ENCODE measurements around the gene PSMA1. TPM values are rescaled to one million over a fixed set of nuclear protein-coding genes. Genes with fewer than 3 reads are reported as not detected.
"Not testable (repeated sequence)": the region's sequence is repeated elsewhere in the genome, so short reads cannot be mapped to it uniquely, and the experiment has no call there.

The PSMA1 gene
- total RNA-seq, 4 donors from 2014 or later: 12.1 to 112 (median 70.4) TPM

GRCh38 chr11:14539982-14540421 lies 19.8 kb upstream of the PSMA1 start:
- H3K4me1 ChIP-seq: peaks cover 0 to 72% (median 28%) of the 10 kb centered on the region in 4 donors
- 66 to 86% methylated on average over 3 to 4 of the region's 4 CpGs for WGBS, 2 donors (ENCODE audit: low coverage in 1 of 2)
- intact Hi-C loops (cut with DNase I; ENCODE audit: low total_unique reads) (loop anchor here (10.0 kb wide), 1 partner anchor 235 kb away; no protein-coding TSS in a partner anchor), in situ Hi-C loops (cut with MboI; ENCODE audit: low pct_ligation_motif_present in 1 of 4, low pct_unique_long_range_greater_than_20kb in 1 of 4, low sequenced_read_pairs in 3 of 4) (loop anchor here in 2 of 4 donors (10.0 to 25.0 kb wide), 3 partner anchors 97 to 355 kb away; partner anchors contain the start of genes PDE3B (in 2 of the 2) and CYP2R1 (in 1 of the 2))
- no peaks in the 10 kb centered on the region for H3K27me3 ChIP-seq
- no peak for DNase-seq
- H3K4me3 ChIP-seq: no peak overlapping the region
- peak overlapping the region; percentile 44 to 70 (median 63) for H3K27ac ChIP-seq
- H3K36me3 ChIP-seq: no peaks in the 10 kb centered on the region
- H3K9me3 ChIP-seq: no peaks in the 10 kb centered on the region
- TF ChIP-seq POLR2A (IDR thresholded peaks at IDR 0.05) (no peak), POLR2AphosphoS5 (IDR thresholded peaks at IDR 0.05) (no peak), CTCF (IDR thresholded peaks at IDR 0.05) (no peak), EP300 (IDR thresholded peaks at IDR 0.05; ENCODE audit: low read depth) (no peak)

- TF ChIP-seq EP300 (IDR thresholded peaks at IDR 0.05; ENCODE audit: low read depth) (no peak), CTCF (IDR thresholded peaks at IDR 0.05) (no peak), POLR2AphosphoS5 (IDR thresholded peaks at IDR 0.05) (no peak), POLR2A (IDR thresholded peaks at IDR 0.05) (no peak)
- no peaks in the 10 kb centered on the region for H3K36me3 ChIP-seq
- H3K4me3 ChIP-seq: no peak overlapping the region
- in situ Hi-C loops (cut with MboI; ENCODE audit: low pct_ligation_motif_present in 1 of 4, low pct_unique_long_range_greater_than_20kb in 1 of 4, low sequenced_read_pairs in 3 of 4): loop anchor here in 2 of 4 donors (10.0 to 25.0 kb wide), 3 partner anchors 98 to 356 kb away; partner anchors contain the start of genes PDE3B (in 2 of the 2) and CYP2R1 (in 1 of the 2)
- DNase-seq: no peak
- WGBS, 2 donors (ENCODE audit: low coverage in 1 of 2): 76 to 82% methylated on average over 3 of the region's 3 CpGs
- H3K27ac ChIP-seq: peak overlapping the region; percentile 44 to 70 (median 63)
- H3K27me3 ChIP-seq: no peaks in the 10 kb centered on the region
- intact Hi-C loops (cut with DNase I; ENCODE audit: low total_unique reads): loop anchor here (10.0 kb wide), 1 partner anchor 236 kb away; no protein-coding TSS in a partner anchor
- peaks cover 0 to 62% (median 21%) of the 10 kb centered on the region in 4 donors for H3K4me1 ChIP-seq
- H3K9me3 ChIP-seq: no peaks in the 10 kb centered on the region
These were observed 18.9 kb upstream of the PSMA1 start for GRCh38 chr11:14538926-14539554.

GRCh38 chr11:14538271-14538925 lies 18.2 kb upstream of the PSMA1 start:
- Histone ChIP-seq H3K27me3 (no peaks in the 10 kb centered on the region), H3K27ac (peak overlapping the region; percentile 28 to 70 (median 63)), H3K36me3 (no peaks in the 10 kb centered on the region), H3K4me1 (peaks cover 0 to 56% (median 18%) of the 10 kb centered on the region in 4 donors), H3K9me3 (no peaks in the 10 kb centered on the region), H3K4me3 (no peak overlapping the region)
- TF ChIP-seq EP300 (IDR thresholded peaks at IDR 0.05; ENCODE audit: low read depth) (no peak), POLR2A (IDR thresholded peaks at IDR 0.05) (no peak)
- 48 to 71% methylated on average over 4 to 6 of the region's 6 CpGs for WGBS, 2 donors (ENCODE audit: low coverage in 1 of 2)
- in situ Hi-C loops (cut with MboI; ENCODE audit: low pct_ligation_motif_present in 1 of 4, low pct_unique_long_range_greater_than_20kb in 1 of 4, low sequenced_read_pairs in 3 of 4): loop anchor here in 2 of 4 donors (10.0 to 25.0 kb wide), 3 partner anchors 99 to 356 kb away; partner anchors contain the start of genes PDE3B (in 2 of the 2) and CYP2R1 (in 1 of the 2)
- intact Hi-C loops (cut with DNase I; ENCODE audit: low total_unique reads): loop anchor here (10.0 kb wide), 1 partner anchor 236 kb away; no protein-coding TSS in a partner anchor
- DNase-seq: no peak

- TF ChIP-seq CTCF (IDR thresholded peaks at IDR 0.05): peak; percentile 81 to 92 (median 85)
- TF ChIP-seq POLR2AphosphoS5 (IDR thresholded peaks at IDR 0.05): no peak
- no peaks in the 10 kb centered on the region for H3K9me3 ChIP-seq
- 4 to 8% methylated on average over 5 of the region's 5 CpGs for WGBS, 2 donors (ENCODE audit: low coverage in 1 of 2)
- H3K27me3 ChIP-seq: no peaks in the 10 kb centered on the region
- peaks cover 0 to 43% (median 11%) of the 10 kb centered on the region in 4 donors for H3K4me1 ChIP-seq
- peak overlapping the region in 2 of 4 donors; percentile 59 to 70 for H3K27ac ChIP-seq
- peak; percentile 32 for DNase-seq
- intact Hi-C loops (cut with DNase I; ENCODE audit: low total_unique reads): loop anchor here (10.0 kb wide), 1 partner anchor 238 kb away; no protein-coding TSS in a partner anchor
- in situ Hi-C loops (cut with MboI; ENCODE audit: low pct_ligation_motif_present in 1 of 4, low pct_unique_long_range_greater_than_20kb in 1 of 4, low sequenced_read_pairs in 3 of 4): loop anchor here in 2 of 4 donors (10.0 to 25.0 kb wide), 3 partner anchors 100 to 358 kb away; partner anchors contain the start of genes PDE3B (in 2 of the 2) and CYP2R1 (in 1 of the 2)
- no peaks in the 10 kb centered on the region for H3K36me3 ChIP-seq
- H3K4me3 ChIP-seq: peak overlapping the region in 1 of 4 donors; percentile 20
These were observed 17.0 kb upstream of the PSMA1 start for GRCh38 chr11:14537134-14537599.

- H3K27me3 ChIP-seq, H3K4me3 ChIP-seq, H3K27ac ChIP-seq, H3K9me3 ChIP-seq, H3K36me3 ChIP-seq, DNase-seq: not testable (repeated sequence)
- 90 to 94% methylated on average over 4 of the region's 4 CpGs for WGBS, 2 donors (ENCODE audit: low coverage in 1 of 2)
- peaks cover 0 to 24% (median 6%) of the 10 kb centered on the region in 4 donors for H3K4me1 ChIP-seq
- in situ Hi-C loops (cut with MboI; ENCODE audit: low pct_ligation_motif_present in 1 of 4, low pct_unique_long_range_greater_than_20kb in 1 of 4, low sequenced_read_pairs in 3 of 4): loop anchor here in 2 of 4 donors (10.0 to 25.0 kb wide), 3 partner anchors 102 to 360 kb away; partner anchors contain the start of genes PDE3B (in 2 of the 2) and CYP2R1 (in 1 of the 2)
- intact Hi-C loops (cut with DNase I; ENCODE audit: low total_unique reads): loop anchor here (10.0 kb wide), 1 partner anchor 240 kb away; no protein-coding TSS in a partner anchor
These were observed 15.0 kb upstream of the PSMA1 start for GRCh38 chr11:14535166-14535565.

Data from transverse colon (tissue), 4 donors.